Measurements from ENCODE around the gene PTGDR2. TPM values are rescaled to one million over a fixed set of nuclear protein-coding genes. Genes with fewer than 3 reads are reported as not detected.

The PTGDR2 gene
- total RNA-seq, 2 experiments from 2014 or later: 0.19 TPM; not detected in 1

DNA sequence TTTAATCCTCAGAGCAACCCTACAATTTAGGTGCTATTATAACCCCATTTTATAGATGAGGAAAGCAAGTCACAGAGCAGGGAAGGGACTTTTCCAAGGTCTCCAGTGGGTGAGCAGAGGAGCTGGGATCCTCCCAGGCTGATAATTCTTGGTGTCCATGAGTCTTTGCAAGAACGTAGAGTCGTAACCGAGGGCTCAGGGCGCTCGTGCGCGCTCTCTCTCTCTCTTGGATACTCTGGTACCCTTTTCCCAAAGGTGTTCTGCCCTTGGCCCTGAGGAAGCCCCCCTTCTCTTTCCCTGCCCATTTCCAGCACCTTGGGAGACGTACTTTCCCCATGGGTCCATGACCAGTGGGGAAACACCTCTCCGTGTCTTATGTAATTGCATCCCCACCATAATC lies 6.4 kb upstream of the PTGDR2 start:
- ChIA-PET POLR2A (no interaction called here), CTCF (ENCODE audit: unreplicated experiment) (no interaction called here)
- intact Hi-C loops (cut with micrococcal nuclease; ENCODE audit: unreplicated experiment): no loop called here

GRCh38 chr11:60860943-60861342 lies 5.2 kb upstream of the PTGDR2 start:
- no peak overlapping the region for H3K4me2 ChIP-seq (ENCODE audit: low read length)
- no peaks in the 10 kb centered on the region for H3K9me3 ChIP-seq (ENCODE audit: low read length)
- POLR2A ChIA-PET: interaction anchor here (0.6 to 0.8 kb wide), 3 partner anchors 82 to 1083 kb away, joined by 3 to 4 read pairs (median 3); no protein-coding TSS in a partner anchor
- TF ChIP-seq CTCF (conservative IDR thresholded peaks at IDR 0.05; ENCODE audit: low read length) (no peak), EZH2phosphoT487 (IDR thresholded peaks at IDR 0.05; ENCODE audit: borderline replicate concordance, low read depth, low read length) (no peak)
- no peaks in the 10 kb centered on the region for H3K79me2 ChIP-seq (ENCODE audit: insufficient read depth, low read depth, low read length)
- CTCF ChIA-PET (ENCODE audit: unreplicated experiment): no interaction called here
- intact Hi-C loops (cut with micrococcal nuclease; ENCODE audit: unreplicated experiment): no loop called here
- H3K36me3 ChIP-seq (ENCODE audit: insufficient read depth, low read length): no peaks in the 10 kb centered on the region
- no peak for DNase-seq (ENCODE audit: low spot score)
- peaks cover 10% of the 10 kb centered on the region for H3K4me1 ChIP-seq (ENCODE audit: insufficient read depth, low read length, poor library complexity, severe bottlenecking)
- no peak overlapping the region for H2AFZ ChIP-seq (ENCODE audit: low read length)
- BruUV-seq (replicated peaks): no TSS peak
- no peaks in the 10 kb centered on the region for H3K9me2 ChIP-seq (ENCODE audit: insufficient read depth, low read length)
- H3K4me3 ChIP-seq (ENCODE audit: low read depth, low read length, poor library complexity, severe bottlenecking): no peak overlapping the region
- no peaks in the 10 kb centered on the region for H4K20me1 ChIP-seq (ENCODE audit: insufficient read depth, low read length)
- H3K27ac ChIP-seq (ENCODE audit: low read depth, low read length, poor library complexity, severe bottlenecking): no peak overlapping the region

More for the DNA sequence above, 6.4 kb upstream of the PTGDR2 start:
- TF ChIP-seq EZH2phosphoT487 (IDR thresholded peaks at IDR 0.05; ENCODE audit: borderline replicate concordance, low read depth, low read length): no peak
- TF ChIP-seq CTCF (conservative IDR thresholded peaks at IDR 0.05; ENCODE audit: low read length): no peak
- Histone ChIP-seq H3K79me2 (ENCODE audit: insufficient read depth, low read depth, low read length) (no peaks in the 10 kb centered on the region), H3K4me3 (ENCODE audit: low read depth, low read length, poor library complexity, severe bottlenecking) (no peak overlapping the region), H2AFZ (ENCODE audit: low read length) (no peak overlapping the region), H4K20me1 (ENCODE audit: insufficient read depth, low read length) (no peaks in the 10 kb centered on the region), H3K4me1 (ENCODE audit: insufficient read depth, low read length, poor library complexity, severe bottlenecking) (peaks cover 10% of the 10 kb centered on the region), H3K9me2 (ENCODE audit: insufficient read depth, low read length) (no peaks in the 10 kb centered on the region), H3K27ac (ENCODE audit: low read depth, low read length, poor library complexity, severe bottlenecking) (no peak overlapping the region), H3K9me3 (ENCODE audit: low read length) (no peaks in the 10 kb centered on the region), H3K36me3 (ENCODE audit: insufficient read depth, low read length) (no peaks in the 10 kb centered on the region), H3K4me2 (ENCODE audit: low read length) (no peak overlapping the region)
- no TSS peak for BruUV-seq (replicated peaks)
- DNase-seq (ENCODE audit: low spot score): no peak

- ChIA-PET POLR2A (interaction anchor here (0.7 to 0.8 kb wide), 2 partner anchors 10 to 81 kb away, joined by 4 read pairs; no protein-coding TSS in a partner anchor), CTCF (ENCODE audit: unreplicated experiment) (no interaction called here)
- intact Hi-C loops (cut with micrococcal nuclease; ENCODE audit: unreplicated experiment): no loop called here
Measured at GRCh38 chr11:60859616-60860250, 4.0 kb upstream of the PTGDR2 start.

More at GRCh38 chr11:60859616-60860250, 4.0 kb upstream of the PTGDR2 start:
- no peaks in the 10 kb centered on the region for H3K9me3 ChIP-seq (ENCODE audit: low read length)
- no peaks in the 10 kb centered on the region for H4K20me1 ChIP-seq (ENCODE audit: insufficient read depth, low read length)
- no peak overlapping the region for H3K4me3 ChIP-seq (ENCODE audit: low read depth, low read length, poor library complexity, severe bottlenecking)
- no peaks in the 10 kb centered on the region for H3K9me2 ChIP-seq (ENCODE audit: insufficient read depth, low read length)
- H3K79me2 ChIP-seq (ENCODE audit: insufficient read depth, low read depth, low read length): no peaks in the 10 kb centered on the region
- no peaks in the 10 kb centered on the region for H3K36me3 ChIP-seq (ENCODE audit: insufficient read depth, low read length)
- H2AFZ ChIP-seq (ENCODE audit: low read length): no peak overlapping the region
- no peak for DNase-seq (ENCODE audit: low spot score)
- H3K4me2 ChIP-seq (ENCODE audit: low read length): no peak overlapping the region
- BruUV-seq (replicated peaks): no TSS peak
- H3K4me1 ChIP-seq (ENCODE audit: insufficient read depth, low read length, poor library complexity, severe bottlenecking): peaks cover 10% of the 10 kb centered on the region
- H3K27ac ChIP-seq (ENCODE audit: low read depth, low read length, poor library complexity, severe bottlenecking): no peak overlapping the region
- no peak for TF ChIP-seq CTCF (conservative IDR thresholded peaks at IDR 0.05; ENCODE audit: low read length)
- TF ChIP-seq EZH2phosphoT487 (IDR thresholded peaks at IDR 0.05; ENCODE audit: borderline replicate concordance, low read depth, low read length): no peak
